Activated B cell treated with CpG ODN at 0.5 μM for 24 hours (primary cell): ENCODE results near the gene SSR3. TPM values are rescaled to one million over a fixed set of nuclear protein-coding genes. Genes with fewer than 3 reads are reported as not detected.
A peak's percentile ranks its signal among the peaks of the same experiment; 100 is the strongest.

Source experiments
- ATAC-seq: fragments of 200-7000 bp; cut with Tn5 transposase; one replicate; pipeline ENCODE4 v1.10.0; 2021; ENCODE audit warnings: low read depth, mild to moderate bottlenecking, moderate library complexity
- CTCF ChIA-PET: fragments of 350-600 bp; sonication (Branson Sonifier 250); formaldehyde crosslinking; loops from one replicate; lab custom pipeline; 2021; ENCODE audit warnings: antibody characterized with exemption; lab: Charles Lee
- POLR2A ChIA-PET: fragments of 350-600 bp; sonication (Branson Sonifier 250); formaldehyde crosslinking; loops from one replicate; lab custom pipeline; 2021; ENCODE audit warnings: antibody characterized with exemption; lab: Charles Lee
- DNase-seq: peaks from one replicate; pipeline ENCODE4 v3.0.0; 2022
- H3K27ac Mint-ChIP-seq: one replicate; pipeline ENCODE4 v1.8.0; 2020; ENCODE audit warnings: mixed read lengths
- H3K27me3 Mint-ChIP-seq: one replicate; pipeline ENCODE4 v1.8.0; 2021; ENCODE audit warnings: mixed read lengths
- H3K36me3 Mint-ChIP-seq: one replicate; pipeline ENCODE4 v1.8.0; 2021; ENCODE audit warnings: low read depth, mixed read lengths
- H3K4me1 Mint-ChIP-seq: one replicate; pipeline ENCODE4 v1.8.0; 2021; ENCODE audit warnings: mixed read lengths
- H3K4me3 Mint-ChIP-seq: one replicate; pipeline ENCODE4 v1.8.0; 2020; ENCODE audit warnings: mild to moderate bottlenecking, mixed read lengths
- H3K9me3 Mint-ChIP-seq: one replicate; pipeline ENCODE4 v1.8.0; 2020; ENCODE audit warnings: mixed read lengths
- intact Hi-C: fragments of 100-400 bp; cut with micrococcal nuclease; formaldehyde crosslinking; loops from one replicate; pipeline ENCODE4 v1.15.1; 2024
- total RNA-seq: library from RNA; stranded (reverse); gene quantifications from 2 replicates; pipeline ENCODE4 v1.2.3, GENCODE V29; 2022
- TF ChIP-seq, protein P1 (sequence below): fragments of 200-600 bp; IDR thresholded peaks from one replicate; pipeline ENCODE4 v1.8.0; 2022; ENCODE audit warnings: antibody characterized with exemption, mild to moderate bottlenecking

Gene SSR3
- total RNA-seq, 1 donor from 2014 or later: 64.3 TPM

DNA sequence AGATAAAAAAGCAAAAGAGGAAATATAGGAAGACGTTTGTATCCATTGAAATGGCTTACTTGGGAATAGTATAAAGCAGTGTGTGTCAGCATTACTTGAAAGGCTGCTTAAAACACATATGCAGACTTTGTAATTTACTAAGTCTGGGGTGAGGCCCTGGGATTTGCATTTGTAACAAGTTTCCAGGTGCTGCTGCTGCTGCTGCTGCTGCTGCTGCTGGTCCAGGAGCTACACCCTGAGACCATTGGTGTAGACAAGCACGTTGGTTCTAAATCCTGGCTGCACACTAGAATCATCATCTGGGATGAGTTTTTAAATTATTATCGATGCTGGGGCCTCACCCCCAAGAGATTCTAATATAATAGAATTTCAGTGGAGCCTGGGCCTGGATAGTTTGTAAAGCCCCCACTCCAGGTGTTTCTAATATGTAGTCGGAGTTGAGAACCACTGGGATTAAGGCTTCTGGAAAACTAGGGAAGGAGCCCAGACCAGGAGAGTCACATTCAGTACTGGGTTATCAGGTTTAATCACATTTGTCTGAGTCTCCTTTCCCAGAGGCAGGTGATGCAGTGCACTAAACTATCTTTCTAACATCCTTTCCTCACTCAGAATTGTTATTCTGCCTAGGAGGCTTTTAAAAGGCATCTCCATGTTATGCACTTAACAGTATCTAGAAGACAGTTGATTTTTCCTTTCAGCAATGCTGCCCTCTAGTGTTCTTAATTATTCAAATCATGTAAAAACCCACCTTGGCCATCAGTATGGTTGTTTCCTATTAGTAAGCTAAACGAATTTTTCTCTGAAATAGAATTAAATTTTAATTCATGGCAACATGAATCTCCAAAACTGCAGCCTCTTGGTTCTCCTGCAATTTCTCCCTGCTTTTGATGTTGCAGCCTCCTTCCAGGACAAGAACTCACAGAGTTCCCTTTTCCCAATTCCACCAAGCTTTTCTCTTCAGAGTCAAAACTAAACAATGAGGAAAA is 45.4 kb downstream of the SSR3 start:
- Mint-ChIP-seq H3K36me3 (no peaks in the 10 kb centered on the region), H3K9me3 (no peaks in the 10 kb centered on the region), H3K4me3 (no peak overlapping the region), H3K27ac (no peak overlapping the region), H3K4me1 (no peaks in the 10 kb centered on the region), H3K27me3 (peaks cover 16% of the 10 kb centered on the region)
- CTCF ChIA-PET: interaction anchor here (0.7 to 8.6 kb wide), 28 partner anchors 9 to 734 kb away, joined by 3 to 124 read pairs (median 5); partner anchors contain the start of gene C3orf33
- POLR2A ChIA-PET: no interaction called here
- intact Hi-C loops: loop anchor here (1.0 to 5.0 kb wide), 11 partner anchors 25 to 1157 kb away; partner anchors contain the start of gene C3orf33
- TF ChIP-seq, protein P1, sequence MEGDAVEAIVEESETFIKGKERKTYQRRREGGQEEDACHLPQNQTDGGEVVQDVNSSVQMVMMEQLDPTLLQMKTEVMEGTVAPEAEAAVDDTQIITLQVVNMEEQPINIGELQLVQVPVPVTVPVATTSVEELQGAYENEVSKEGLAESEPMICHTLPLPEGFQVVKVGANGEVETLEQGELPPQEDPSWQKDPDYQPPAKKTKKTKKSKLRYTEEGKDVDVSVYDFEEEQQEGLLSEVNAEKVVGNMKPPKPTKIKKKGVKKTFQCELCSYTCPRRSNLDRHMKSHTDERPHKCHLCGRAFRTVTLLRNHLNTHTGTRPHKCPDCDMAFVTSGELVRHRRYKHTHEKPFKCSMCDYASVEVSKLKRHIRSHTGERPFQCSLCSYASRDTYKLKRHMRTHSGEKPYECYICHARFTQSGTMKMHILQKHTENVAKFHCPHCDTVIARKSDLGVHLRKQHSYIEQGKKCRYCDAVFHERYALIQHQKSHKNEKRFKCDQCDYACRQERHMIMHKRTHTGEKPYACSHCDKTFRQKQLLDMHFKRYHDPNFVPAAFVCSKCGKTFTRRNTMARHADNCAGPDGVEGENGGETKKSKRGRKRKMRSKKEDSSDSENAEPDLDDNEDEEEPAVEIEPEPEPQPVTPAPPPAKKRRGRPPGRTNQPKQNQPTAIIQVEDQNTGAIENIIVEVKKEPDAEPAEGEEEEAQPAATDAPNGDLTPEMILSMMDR: peak; percentile 21
- no peak for DNase-seq
- peak; percentile 58 for ATAC-seq

DNA sequence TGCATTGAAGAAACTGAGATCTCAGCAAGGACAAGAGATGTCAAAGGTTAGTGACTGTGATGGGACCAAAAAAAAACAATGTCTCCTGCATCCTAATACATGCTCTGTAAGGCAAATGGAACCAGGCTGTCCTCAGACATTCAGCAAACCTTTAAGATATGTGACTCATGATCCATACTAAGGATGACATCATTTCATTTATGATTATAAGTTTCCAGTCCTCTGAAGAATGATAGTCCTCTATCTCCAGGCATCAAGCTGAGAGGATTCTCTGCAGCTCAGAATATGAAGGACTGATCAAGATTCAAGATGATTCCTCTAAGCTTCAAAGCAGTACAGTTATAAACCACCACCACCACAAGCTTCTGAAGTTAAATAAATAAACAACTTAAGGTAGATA is 47.6 kb downstream of the SSR3 start:
- H3K27me3 Mint-ChIP-seq: peaks cover 16% of the 10 kb centered on the region
- no peaks in the 10 kb centered on the region for H3K36me3 Mint-ChIP-seq
- no peaks in the 10 kb centered on the region for H3K9me3 Mint-ChIP-seq
- intact Hi-C loops: loop anchor here (5.0 kb wide), 1 partner anchor 1155 kb away; no protein-coding TSS in a partner anchor
- H3K27ac Mint-ChIP-seq: no peak overlapping the region
- ChIA-PET POLR2A (interaction anchor here (0.7 kb wide), 1 partner anchor 24 kb away, joined by 3 read pairs; no protein-coding TSS in a partner anchor), CTCF (interaction anchor here (0.9 to 8.6 kb wide), 4 partner anchors 34 to 356 kb away, joined by 3 to 124 read pairs (median 28); no protein-coding TSS in a partner anchor)
- DNase-seq (no peak), ATAC-seq (no peak)
- no peaks in the 10 kb centered on the region for H3K4me1 Mint-ChIP-seq
- TF ChIP-seq, protein P1: no peak
- H3K4me3 Mint-ChIP-seq: no peak overlapping the region

DNA sequence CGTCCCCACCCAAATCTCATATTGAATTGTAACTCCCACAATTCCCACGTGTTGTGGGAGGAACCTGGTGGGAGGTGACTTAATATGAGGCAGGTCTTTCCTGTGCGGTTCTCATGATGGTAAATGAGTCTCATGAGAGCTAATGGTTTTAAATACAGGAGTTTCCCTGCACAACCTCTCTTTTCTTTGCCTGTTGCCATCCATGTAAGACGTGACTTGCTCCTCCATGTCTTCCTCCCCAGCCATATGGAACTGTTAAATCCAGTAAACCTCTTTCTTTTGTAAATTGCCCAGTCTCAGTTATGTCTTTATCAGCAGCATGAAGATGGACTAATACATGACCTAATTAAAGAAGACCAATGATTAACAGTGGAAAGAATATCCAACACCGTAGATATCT is 56.6 kb downstream of the SSR3 start:
- intact Hi-C loops: no loop called here
- DNase-seq (no peak), ATAC-seq (no peak)
- POLR2A ChIA-PET: no interaction called here
- Mint-ChIP-seq H3K36me3 (no peaks in the 10 kb centered on the region), H3K27me3 (peaks cover 7% of the 10 kb centered on the region), H3K4me1 (no peaks in the 10 kb centered on the region), H3K4me3 (no peak overlapping the region), H3K27ac (no peak overlapping the region), H3K9me3 (peaks cover 7% of the 10 kb centered on the region)
- TF ChIP-seq, protein P1: no peak
- CTCF ChIA-PET: no interaction called here

DNA sequence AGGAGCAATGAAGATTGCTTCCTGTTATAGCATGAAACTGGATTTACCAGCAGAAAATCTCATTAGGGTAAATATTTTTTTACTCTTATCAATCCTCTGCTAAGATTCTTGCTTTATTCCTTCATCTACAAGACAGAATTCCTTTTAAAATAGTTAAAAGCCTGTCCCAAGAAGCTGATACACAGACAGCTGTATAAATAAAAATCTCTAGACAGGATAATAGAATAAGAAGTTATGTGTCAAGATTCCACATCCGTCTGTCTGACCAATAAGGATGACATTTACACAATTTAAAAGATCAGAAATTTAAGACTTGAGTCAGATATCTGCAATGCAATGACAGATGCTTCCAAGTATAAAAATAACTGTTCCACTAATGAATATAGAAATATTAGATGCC is 57.6 kb downstream of the SSR3 start:
- POLR2A ChIA-PET: interaction anchor here (0.5 kb wide), 1 partner anchor 605 kb away, joined by 4 read pairs; no protein-coding TSS in a partner anchor

More for the DNA sequence above, 57.6 kb downstream of the SSR3 start:
- no peak for DNase-seq
- CTCF ChIA-PET: no interaction called here
- intact Hi-C loops: no loop called here
- no peaks in the 10 kb centered on the region for H3K36me3 Mint-ChIP-seq
- no peak overlapping the region for H3K4me3 Mint-ChIP-seq
- no peak overlapping the region for H3K27ac Mint-ChIP-seq
- no peak for ATAC-seq
- peaks cover 10% of the 10 kb centered on the region for H3K27me3 Mint-ChIP-seq
- TF ChIP-seq, protein P1: no peak
- H3K9me3 Mint-ChIP-seq: peaks cover 7% of the 10 kb centered on the region
- no peaks in the 10 kb centered on the region for H3K4me1 Mint-ChIP-seq
